Anterior cingulate cortex (tissue), 58 donors: Measurements from ENCODE around the gene SULT2B1.
"Not testable (repeated sequence)": the region's sequence is repeated elsewhere in the genome, so short reads cannot be mapped to it uniquely, and the experiment has no call there.

ENCODE experiments used
- DNase-seq, 58 donors: peaks; one replicate each; lab custom pipeline; 2025; lab: John Stamatoyannopoulos, UW

The SULT2B1 gene

GRCh38 chr19:48554385-48555091 is 2.6 kb downstream of the SULT2B1 start:
- DNase-seq, result no peak

DNA sequence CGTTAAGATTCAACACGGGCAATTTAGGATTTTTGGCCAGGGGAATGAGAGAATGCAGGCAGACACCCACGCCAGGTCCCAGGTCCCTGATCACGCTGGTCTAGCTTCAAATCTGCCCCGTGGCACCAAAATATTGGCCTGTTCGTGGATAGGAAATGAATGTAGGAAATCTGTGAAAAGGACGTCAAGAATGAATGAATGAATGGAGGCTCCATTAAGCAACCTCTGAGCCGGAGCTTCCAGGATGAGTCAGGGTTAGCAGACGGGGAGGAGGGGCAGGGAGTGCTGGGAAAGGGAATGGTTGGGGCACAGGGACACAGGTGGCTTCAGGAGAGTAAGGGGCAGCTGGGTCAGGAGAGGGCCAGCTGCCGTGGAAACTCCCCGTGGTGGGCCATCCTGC is 4.2 kb downstream of the SULT2B1 start:
- DNase-seq, result no peak

DNA sequence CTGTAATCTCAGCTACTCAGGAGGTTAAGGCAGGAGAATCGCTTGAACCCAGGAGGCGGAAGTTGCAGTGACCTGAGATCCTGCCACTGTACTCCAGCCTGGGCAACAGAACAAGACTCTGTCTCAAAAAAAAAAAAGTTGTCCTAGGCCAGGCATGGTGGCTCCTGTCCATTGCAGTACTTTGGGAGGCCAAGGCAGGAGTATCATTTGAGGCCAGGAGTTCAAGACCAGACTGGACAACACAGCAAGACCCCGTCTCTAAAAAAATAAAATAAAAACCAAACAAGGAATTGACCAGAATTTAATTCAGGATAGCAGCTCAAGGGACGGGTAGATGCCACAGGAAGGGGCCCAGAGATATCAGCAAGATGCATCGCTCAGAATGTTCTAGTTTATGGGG is 4.9 kb downstream of the SULT2B1 start:
- no peak for DNase-seq

GRCh38 chr19:48558018-48558684 is 6.2 kb downstream of the SULT2B1 start:
- no peak for DNase-seq

DNA sequence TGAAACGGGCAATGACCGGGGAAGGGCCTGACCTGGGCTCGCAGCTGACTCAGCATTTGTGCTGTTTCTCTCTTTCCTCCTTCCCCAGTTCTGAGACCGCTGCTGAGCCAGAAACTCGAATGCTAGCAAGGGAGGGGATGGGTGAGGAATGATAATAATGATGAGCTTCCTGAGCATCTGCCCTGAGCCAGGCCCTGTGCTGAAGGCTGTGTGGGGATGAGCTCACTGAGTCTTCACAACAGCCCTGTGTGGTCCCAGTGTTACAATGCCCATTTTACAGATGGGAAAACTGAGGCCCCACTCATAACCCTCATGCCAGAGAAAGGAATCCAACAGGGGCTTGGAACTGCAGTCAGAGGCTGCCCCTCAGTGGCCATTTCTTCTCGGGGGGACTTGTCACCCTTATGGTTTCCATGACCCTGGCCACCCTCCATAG is 8.1 kb downstream of the SULT2B1 start:
- DNase-seq, result no peak

GRCh38 chr19:48561412-48561811 is 9.4 kb downstream of the SULT2B1 start:
- no peak for DNase-seq

- no peak for DNase-seq
These were observed 13.1 kb downstream of the SULT2B1 start for GRCh38 chr19:48565090-48565489.

DNA sequence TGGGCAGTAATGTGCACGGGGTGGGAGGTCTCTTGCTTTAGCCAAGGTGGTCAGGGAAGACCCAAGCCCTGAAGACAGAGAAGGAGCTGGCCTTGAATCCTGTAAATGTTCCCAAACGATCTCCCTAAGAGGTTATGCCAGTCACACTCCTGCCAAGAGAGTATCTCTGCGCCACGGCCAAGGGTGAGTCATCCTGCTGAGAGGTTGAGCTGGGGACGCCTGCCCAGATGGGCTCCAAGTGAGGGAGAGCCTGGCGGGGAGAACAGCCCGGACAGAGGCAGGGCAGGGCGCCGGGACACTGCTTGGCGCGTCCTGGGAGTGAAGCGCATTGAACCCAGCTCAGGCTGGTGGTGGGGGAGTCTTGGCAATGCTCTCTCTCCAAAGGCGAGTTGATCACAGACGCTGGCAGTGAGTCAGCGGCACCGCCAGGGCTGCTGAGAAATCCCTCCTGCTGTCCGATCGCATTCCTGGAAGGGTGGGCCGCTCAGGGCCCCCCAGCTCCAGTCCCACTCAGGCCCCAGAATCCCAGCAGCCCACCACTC is 16.4 kb downstream of the SULT2B1 start:
- peak in 47 of 58 donors; percentile 2 to 80 (median 40) for DNase-seq

DNA sequence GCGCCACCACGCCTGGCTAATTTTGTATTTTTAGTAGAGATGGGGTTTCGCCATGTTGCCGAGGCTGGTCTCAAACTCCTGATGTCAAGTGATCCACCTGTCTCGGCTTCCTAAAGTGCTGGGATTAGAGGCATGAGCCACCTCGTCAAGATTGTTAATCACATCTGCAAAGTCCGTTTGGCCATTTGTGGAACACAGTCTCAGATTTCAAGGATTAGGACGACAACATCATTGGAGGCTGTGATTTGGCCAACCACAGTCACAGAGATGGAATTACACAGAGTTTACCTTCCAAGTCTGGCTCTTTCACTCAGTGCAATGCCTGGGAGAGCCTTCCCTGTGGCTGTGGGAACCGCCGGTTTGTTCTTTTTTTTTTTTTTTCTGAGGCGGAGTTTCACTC is 17.8 kb downstream of the SULT2B1 start:
- no peak for DNase-seq

- DNase-seq, result no peak
These were observed 19.6 kb downstream of the SULT2B1 start for GRCh38 chr19:48571378-48572162.

DNA sequence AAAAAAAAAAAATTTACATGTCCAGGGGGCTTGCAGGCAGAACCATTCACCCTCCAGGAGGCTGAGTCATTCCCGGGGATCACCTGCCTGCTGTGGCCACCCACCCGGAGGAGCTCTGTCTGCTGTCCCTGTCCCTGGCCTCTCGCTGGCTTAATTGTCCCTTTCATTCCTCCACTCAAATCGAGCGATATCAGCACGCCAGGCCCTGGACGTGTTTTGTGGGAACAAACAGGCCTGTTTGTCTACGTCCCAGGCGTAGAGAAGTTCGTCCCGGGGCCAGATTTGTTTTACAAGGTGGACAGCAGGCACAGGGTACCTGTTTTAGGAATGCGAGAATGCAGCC is 21.2 kb downstream of the SULT2B1 start:
- no peak for DNase-seq

GRCh38 chr19:48575931-48576622 is 24.1 kb downstream of the SULT2B1 start:
- DNase-seq, result no peak

- DNase-seq, result not testable (repeated sequence)
These were observed 25.9 kb downstream of the SULT2B1 start for GRCh38 chr19:48577908-48578307.

DNA sequence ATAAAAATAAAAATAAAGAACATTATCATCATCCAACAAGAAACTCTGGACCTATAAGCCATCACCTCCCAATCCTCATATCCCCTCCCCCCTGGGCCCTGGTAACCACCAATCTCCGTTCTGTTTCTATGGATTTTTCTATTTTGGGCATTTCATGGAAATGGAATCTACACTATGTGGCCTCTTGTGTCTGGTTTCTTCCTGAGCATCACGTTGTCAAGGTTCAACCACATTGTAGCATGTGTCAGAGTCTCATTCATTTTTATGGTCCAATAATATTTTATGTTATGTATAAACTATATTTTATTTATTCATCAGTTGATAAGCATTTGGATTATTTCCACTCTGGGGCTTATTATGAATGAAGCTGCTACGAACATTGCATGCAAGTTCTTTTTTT is 26.9 kb downstream of the SULT2B1 start:
- no peak for DNase-seq

DNA sequence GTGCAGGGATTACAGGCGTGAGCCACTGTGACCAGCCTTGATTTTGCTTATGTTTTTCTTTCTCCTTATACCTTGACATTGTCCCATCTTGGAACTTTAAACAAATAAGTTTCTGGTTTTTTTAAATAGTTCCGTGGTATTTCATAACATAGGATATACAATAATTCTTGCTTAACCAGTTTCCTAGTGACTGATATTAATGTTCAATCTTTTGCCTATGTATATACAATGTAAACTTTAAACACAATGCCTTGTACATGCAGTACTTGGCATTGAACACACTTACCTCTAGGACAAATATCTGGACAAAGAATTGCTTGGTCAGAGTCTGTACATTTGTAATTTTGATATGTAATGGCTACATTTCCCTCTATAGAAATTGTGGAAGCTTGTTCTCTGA is 30.2 kb downstream of the SULT2B1 start:
- no peak for DNase-seq

DNA sequence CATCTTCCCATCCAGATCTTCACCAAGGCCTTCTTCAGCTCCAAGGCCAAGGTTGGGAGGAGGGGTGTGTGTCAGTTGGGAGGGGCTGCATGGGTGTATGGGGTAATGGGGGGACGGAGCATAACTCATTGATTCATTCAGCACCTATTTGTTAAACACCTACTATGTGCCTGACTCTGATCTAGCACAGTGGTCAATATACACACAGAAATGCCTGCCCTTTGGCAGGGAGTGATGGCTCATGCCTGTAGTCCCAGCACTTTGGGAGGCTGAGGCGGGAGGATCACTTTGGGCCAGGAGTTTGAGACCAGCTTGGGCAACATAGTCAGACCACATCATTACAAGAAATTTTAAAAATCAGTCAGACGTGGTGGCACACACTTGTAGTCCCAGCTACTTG is 35.4 kb downstream of the SULT2B1 start:
- DNase-seq, result no peak

DNA sequence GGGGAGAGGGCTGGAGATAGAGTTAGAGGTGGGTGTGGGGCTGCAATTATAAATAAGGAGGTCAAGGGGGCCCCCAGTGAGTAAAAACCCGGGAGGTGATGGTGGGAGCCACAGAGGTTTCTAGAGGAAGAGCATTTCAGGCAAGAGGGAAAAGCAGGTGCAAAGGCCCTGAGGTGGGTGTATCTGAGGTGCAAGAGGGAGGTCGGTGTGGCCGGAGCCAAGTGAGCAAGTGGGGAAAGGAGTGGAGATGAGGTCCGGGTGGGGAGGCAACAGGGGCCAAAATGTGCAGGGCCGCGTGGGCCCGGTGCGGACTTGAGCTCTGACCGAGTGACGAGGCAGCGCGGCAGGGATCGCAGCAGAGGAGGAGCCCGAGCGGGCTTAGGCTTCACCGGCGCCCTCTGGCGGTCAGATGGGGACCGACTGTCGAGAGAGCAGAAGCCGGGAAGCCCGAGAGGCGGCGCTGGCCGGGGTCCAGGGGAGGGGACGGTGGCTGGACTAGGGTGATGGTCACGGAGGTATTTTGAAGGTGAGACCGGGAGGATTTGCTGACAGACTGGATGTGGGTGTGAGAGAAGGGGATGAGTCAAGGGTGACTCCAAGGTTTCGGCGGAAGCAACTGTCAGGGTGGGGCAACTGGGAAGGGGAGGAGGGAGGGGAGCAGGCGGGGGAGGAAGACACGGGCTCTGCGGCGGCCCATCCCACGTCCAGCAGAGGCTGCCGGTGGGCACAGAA is 36.9 kb downstream of the SULT2B1 start:
- peak in 55 of 58 donors; percentile 16 to 96 (median 66) for DNase-seq

- no peak for DNase-seq
These were observed 39.0 kb downstream of the SULT2B1 start for GRCh38 chr19:48591021-48591420.

- no peak for DNase-seq
These were observed 43.2 kb downstream of the SULT2B1 start for GRCh38 chr19:48595171-48595570.

- DNase-seq, result no peak
These were observed 43.9 kb downstream of the SULT2B1 start for GRCh38 chr19:48595833-48596232.
